ENCODE results near the gene RAP1GAP2. TPM values are rescaled to one million over a fixed set of nuclear protein-coding genes. Genes with fewer than 3 reads are reported as not detected.

Gene RAP1GAP2
- total and polyA plus RNA-seq, 10 donors = 1.2 to 32.7 (median 14.1) TPM

- TF ChIP-seq POLR2A (IDR thresholded peaks at IDR 0.05) (no peak), CTCF (IDR thresholded peaks at IDR 0.05 in 8 of 11, conservative IDR thresholded peaks at IDR 0.05 in 3 of 11) (no peak), POLR2AphosphoS5 (IDR thresholded peaks at IDR 0.05) (no peak)
- H3K9me3 ChIP-seq = no peaks in the 10 kb centered on the region
- intact Hi-C loops (cut with DNase I; ENCODE audit: low total_unique reads) = no loop called here
- WGBS, 5 donors = 52 to 69% (median 54%) methylated on average over 14 of the region's 14 CpGs
- DNase-seq = no peak
- peaks cover 0 to 13% (median 0%) of the 10 kb centered on the region in 7 donors for H3K27me3 ChIP-seq (replicated peaks in 1 of 7)
- H3K27ac ChIP-seq = no peak overlapping the region
- no peak overlapping the region for H3K4me3 ChIP-seq
- H3K36me3 ChIP-seq = no peaks in the 10 kb centered on the region
- H3K4me1 ChIP-seq = peaks cover 0 to 16% (median 8%) of the 10 kb centered on the region in 6 donors
These were observed 129.9 kb downstream of the RAP1GAP2 start for GRCh38 chr17:2926019-2926650.

- Histone ChIP-seq H3K4me1 (peaks cover 0 to 25% (median 13%) of the 10 kb centered on the region in 6 donors), H3K27ac (no peak overlapping the region), H3K36me3 (peaks cover 0 to 5% (median 0%) of the 10 kb centered on the region in 6 donors), H3K27me3 (replicated peaks in 1 of 7) (peaks cover 0 to 31% (median 0%) of the 10 kb centered on the region in 7 donors), H3K4me3 (no peak overlapping the region), H3K9me3 (no peaks in the 10 kb centered on the region)
- DNase-seq = no peak
- intact Hi-C loops (cut with DNase I; ENCODE audit: low total_unique reads) = no loop called here
- no peak for TF ChIP-seq POLR2A (IDR thresholded peaks at IDR 0.05)
- no peak for TF ChIP-seq CTCF (IDR thresholded peaks at IDR 0.05 in 8 of 11, conservative IDR thresholded peaks at IDR 0.05 in 3 of 11)
- TF ChIP-seq POLR2AphosphoS5 (IDR thresholded peaks at IDR 0.05) = no peak
- WGBS, 5 donors = 87 to 93% (median 90%) methylated on average over 22 of the region's 22 CpGs
These were observed 132.2 kb downstream of the RAP1GAP2 start for GRCh38 chr17:2928294-2928890.

- H3K4me3 ChIP-seq = no peak overlapping the region
- no peaks in the 10 kb centered on the region for H3K9me3 ChIP-seq
- intact Hi-C loops (cut with DNase I; ENCODE audit: low total_unique reads) = no loop called here
- no peak overlapping the region for H3K27ac ChIP-seq
- 55 to 68% (median 58%) methylated on average over 6 to 15 of the region's 15 CpGs for WGBS, 5 donors
- H3K4me1 ChIP-seq = peaks cover 0 to 25% (median 13%) of the 10 kb centered on the region in 6 donors
- TF ChIP-seq CTCF (IDR thresholded peaks at IDR 0.05 in 8 of 11, conservative IDR thresholded peaks at IDR 0.05 in 3 of 11) (peak in 10 of 11 experiments; percentile 1 to 73 (median 51)), POLR2A (IDR thresholded peaks at IDR 0.05) (no peak), POLR2AphosphoS5 (IDR thresholded peaks at IDR 0.05) (no peak)
- H3K27me3 ChIP-seq (replicated peaks in 1 of 7) = peaks cover 0 to 32% (median 0%) of the 10 kb centered on the region in 7 donors
- H3K36me3 ChIP-seq = peaks cover 0 to 17% (median 0%) of the 10 kb centered on the region in 6 donors
- DNase-seq = no peak
These were observed 133.8 kb downstream of the RAP1GAP2 start for GRCh38 chr17:2929881-2930533.

GRCh38 chr17:2931876-2932275, 135.6 kb downstream of the RAP1GAP2 start:
- H3K4me3 ChIP-seq = no peak overlapping the region
- 82 to 92% (median 86%) methylated on average over 10 of the region's 10 CpGs for WGBS, 5 donors
- peaks cover 0 to 17% (median 0%) of the 10 kb centered on the region in 6 donors for H3K36me3 ChIP-seq
- intact Hi-C loops (cut with DNase I; ENCODE audit: low total_unique reads) = no loop called here
- TF ChIP-seq POLR2AphosphoS5 (IDR thresholded peaks at IDR 0.05) (no peak), POLR2A (IDR thresholded peaks at IDR 0.05) (no peak), CTCF (IDR thresholded peaks at IDR 0.05 in 8 of 11, conservative IDR thresholded peaks at IDR 0.05 in 3 of 11) (no peak)
- H3K27me3 ChIP-seq (replicated peaks in 1 of 7) = peaks cover 0 to 37% (median 0%) of the 10 kb centered on the region in 7 donors
- H3K27ac ChIP-seq = no peak overlapping the region
- peaks cover 0 to 32% (median 16%) of the 10 kb centered on the region in 6 donors for H3K4me1 ChIP-seq
- DNase-seq = no peak
- H3K9me3 ChIP-seq = no peaks in the 10 kb centered on the region

Data from spleen (tissue), 11 donors.